MCF 10A (cell line): ENCODE results near the gene TDP2. TPM values are rescaled to one million over a fixed set of nuclear protein-coding genes. Genes with fewer than 3 reads are reported as not detected.

Source experiments
- BruUV-seq: library from RNA; stranded (reverse); fragments of 400-500 nt; replicated peaks from 2 replicates; lab custom pipeline; 2021; lab: Mats Ljungman, UMichigan
- CTCF ChIA-PET: fragments of 300-600 bp; sonication (Branson Sonifier 250); formaldehyde crosslinking; extraction: SDS; loops from one replicate; lab custom pipeline; 2021; ENCODE audit warnings: antibody characterized with exemption, inconsistent platforms; lab: Yijun Ruan, JAX
- POLR2A ChIA-PET: fragments of 300-600, 350-650 bp; sonication (Branson Sonifier 250); formaldehyde crosslinking; extraction: SDS; loops from one replicate; lab custom pipeline; 2020; ENCODE audit warnings: antibody characterized with exemption, inconsistent platforms; lab: Yijun Ruan, JAX
- DNase-seq: peaks from one replicate; pipeline ENCODE4 v3.0.0-alpha.2; 2018; ENCODE audit not compliant: unreplicated experiment
- H3K27ac Mint-ChIP-seq: one replicate; pipeline ENCODE4 v1.8.0; 2022; ENCODE audit warnings: mild to moderate bottlenecking, low read depth, mixed read lengths; ENCODE audit not compliant: unreplicated experiment
- H3K27me3 Mint-ChIP-seq: one replicate; pipeline ENCODE4 v1.8.0; 2022; ENCODE audit warnings: mixed read lengths; ENCODE audit not compliant: insufficient read depth, unreplicated experiment
- H3K36me3 Mint-ChIP-seq: one replicate; pipeline ENCODE4 v1.8.0; 2022; ENCODE audit warnings: mild to moderate bottlenecking, moderate library complexity, mixed read lengths; ENCODE audit not compliant: insufficient read depth, unreplicated experiment
- H3K4me1 Mint-ChIP-seq: one replicate; pipeline ENCODE4 v1.8.0; 2022; ENCODE audit warnings: mixed read lengths; ENCODE audit not compliant: insufficient read depth, unreplicated experiment
- H3K4me3 Mint-ChIP-seq: one replicate; pipeline ENCODE4 v1.8.0; 2022; ENCODE audit warnings: mild to moderate bottlenecking, moderate library complexity, mixed read lengths; ENCODE audit not compliant: unreplicated experiment
- H3K9me3 Mint-ChIP-seq: one replicate; pipeline ENCODE4 v1.8.0; 2022; ENCODE audit warnings: mixed read lengths; ENCODE audit not compliant: unreplicated experiment
- CTCF ChIP-seq: fragments of 200-600 bp; IDR thresholded peaks from one replicate; pipeline ENCODE4 v1.8.0; 2022; ENCODE audit warnings: antibody characterized with exemption, mild to moderate bottlenecking; ENCODE audit not compliant: unreplicated experiment
- intact Hi-C: fragments of 100-400 bp; cut with micrococcal nuclease; formaldehyde crosslinking; loops from 2 replicates; pipeline ENCODE4 v1.14.1; 2022
- total RNA-seq: library from RNA; stranded (reverse); gene quantifications from 2 replicates; pipeline ENCODE4 v1.2.3, GENCODE V29; 2022

TDP2 gene
- total RNA-seq, 1 experiment from 2014 or later: 28.2 TPM

GRCh38 chr6:24606200-24606930, 60.3 kb downstream of the TDP2 start:
- Mint-ChIP-seq H3K27me3 (no peaks in the 10 kb centered on the region), H3K9me3 (no peaks in the 10 kb centered on the region), H3K36me3 (no peaks in the 10 kb centered on the region), H3K4me1 (no peaks in the 10 kb centered on the region), H3K4me3 (no peak overlapping the region), H3K27ac (no peak overlapping the region)
- DNase-seq: no peak
- ChIA-PET CTCF (interaction anchor here (1.0 kb wide), 1 partner anchor 25 kb away, joined by 3 read pairs; no protein-coding TSS in a partner anchor), POLR2A (interaction anchor here (0.7 kb wide), 1 partner anchor 443 kb away, joined by 3 read pairs; no protein-coding TSS in a partner anchor)
- intact Hi-C loops: no loop called here
- no peak for TF ChIP-seq CTCF
- no TSS peak for BruUV-seq

GRCh38 chr6:24603241-24603640, 63.5 kb downstream of the TDP2 start:
- H3K36me3 Mint-ChIP-seq: no peaks in the 10 kb centered on the region
- no peak for DNase-seq
- no peak overlapping the region for H3K4me3 Mint-ChIP-seq
- H3K27ac Mint-ChIP-seq: no peak overlapping the region
- intact Hi-C loops: no loop called here
- CTCF ChIA-PET: no interaction called here
- H3K4me1 Mint-ChIP-seq: no peaks in the 10 kb centered on the region
- H3K9me3 Mint-ChIP-seq: no peaks in the 10 kb centered on the region
- TF ChIP-seq CTCF: no peak
- no peaks in the 10 kb centered on the region for H3K27me3 Mint-ChIP-seq
- BruUV-seq: no TSS peak
- POLR2A ChIA-PET: no interaction called here

- Mint-ChIP-seq H3K4me3 (no peak overlapping the region), H3K27ac (no peak overlapping the region), H3K9me3 (no peaks in the 10 kb centered on the region), H3K36me3 (no peaks in the 10 kb centered on the region), H3K27me3 (no peaks in the 10 kb centered on the region), H3K4me1 (no peaks in the 10 kb centered on the region)
- DNase-seq: no peak
- BruUV-seq: no TSS peak
- ChIA-PET CTCF (interaction anchor here (1.0 to 1.4 kb wide), 2 partner anchors 17 to 21 kb away, joined by 3 to 4 read pairs; no protein-coding TSS in a partner anchor), POLR2A (interaction anchor here (0.6 kb wide), 1 partner anchor 64 kb away, joined by 3 read pairs; no protein-coding TSS in a partner anchor)
- peak; percentile 15 for TF ChIP-seq CTCF
- intact Hi-C loops: no loop called here
These were observed 65.8 kb downstream of the TDP2 start for GRCh38 chr6:24600903-24601302.

Other genes with a start within 250 kb of the TDP2 start
- gene GPLD1, start 177.3 kb downstream of the TDP2 start, total RNA-seq: 0.16 and 0.20 TPM in 2 replicates
- gene ALDH5A1, start 171.9 kb downstream of the TDP2 start, total RNA-seq: 1.7 and 2.0 TPM in 2 replicates
- 0.05 TPM in 1 of 2 replicates, not detected in the other for gene KIAA0319, start 20.7 kb downstream of the TDP2 start, total RNA-seq
- gene ACOT13, start 178 bp upstream of the TDP2 start, total RNA-seq: 29.4 and 31.4 TPM in 2 replicates
- gene C6orf62, start 52.3 kb upstream of the TDP2 start, total RNA-seq: 96.2 and 101 TPM in 2 replicates
- 12.5 and 22.4 TPM in 2 replicates for gene GMNN, start 108.0 kb upstream of the TDP2 start, total RNA-seq
- gene ARMH2, start 132.0 kb upstream of the TDP2 start, total RNA-seq: not detected in 2 replicates